NCI-H69 (cell line): Measurements from ENCODE around the gene PDZD7.
A peak's percentile ranks its signal among the peaks of the same experiment; 100 is the strongest.
"Not testable (repeated sequence)": the region's sequence is repeated elsewhere in the genome, so short reads cannot be mapped to it uniquely, and the experiment has no call there.

Experiments used
- DNase-seq: peaks from one replicate; lab custom pipeline; 2025; lab: John Stamatoyannopoulos, UW

Gene PDZD7

GRCh38 chr10:100982916-100983830, 47.8 kb downstream of the PDZD7 start:
- no peak for DNase-seq

GRCh38 chr10:100981178-100981772, 49.7 kb downstream of the PDZD7 start:
- no peak for DNase-seq

- DNase-seq, result no peak
These were observed 50.2 kb downstream of the PDZD7 start for GRCh38 chr10:100980711-100981110.

- DNase-seq, result no peak
These were observed 50.6 kb downstream of the PDZD7 start for GRCh38 chr10:100980311-100980710.

GRCh38 chr10:100979791-100980272, 51.1 kb downstream of the PDZD7 start:
- DNase-seq, result no peak

GRCh38 chr10:100978901-100979195, 52.1 kb downstream of the PDZD7 start:
- DNase-seq, result no peak

GRCh38 chr10:100978121-100978900, 52.6 kb downstream of the PDZD7 start:
- DNase-seq, result no peak

- DNase-seq, result no peak
These were observed 53.5 kb downstream of the PDZD7 start for GRCh38 chr10:100977436-100977835.

GRCh38 chr10:100976906-100977305, 54.0 kb downstream of the PDZD7 start:
- no peak for DNase-seq

- DNase-seq, result not testable (repeated sequence)
These were observed 55.5 kb downstream of the PDZD7 start for GRCh38 chr10:100975397-100975796.

GRCh38 chr10:100972904-100973535, 57.9 kb downstream of the PDZD7 start:
- DNase-seq, result no peak

GRCh38 chr10:100972115-100972903, 58.6 kb downstream of the PDZD7 start:
- DNase-seq, result no peak

GRCh38 chr10:100970914-100971811, 59.8 kb downstream of the PDZD7 start:
- DNase-seq, result peak; percentile 2

- DNase-seq, result peak; percentile 24
These were observed 60.6 kb downstream of the PDZD7 start for GRCh38 chr10:100970076-100970913.

- peak; percentile 73 for DNase-seq
These were observed 61.5 kb downstream of the PDZD7 start, which contains the start of gene SEMA4G for GRCh38 chr10:100969187-100970075. SEMA4G (plus strand) TSS chr10:100969504; CDS start chr10:100972913, 3,409 bp downstream.

- no peak for DNase-seq
These were observed 62.1 kb downstream of the PDZD7 start for GRCh38 chr10:100968863-100969186.

GRCh38 chr10:100968062-100968736, 62.7 kb downstream of the PDZD7 start:
- no peak for DNase-seq

GRCh38 chr10:100967332-100967731, 63.6 kb downstream of the PDZD7 start:
- no peak for DNase-seq
